Osteoblast (primary cell): ENCODE data around the gene TTBK1. TPM values are rescaled to one million over a fixed set of nuclear protein-coding genes. Genes with fewer than 3 reads are reported as not detected.
A peak's percentile ranks its signal among the peaks of the same experiment; 100 is the strongest.

Source experiments
- DNase-seq: peaks from one replicate; pipeline ENCODE4 v3.0.0; 2011; ENCODE audit warnings: low spot score, mixed read lengths; ENCODE audit not compliant: insufficient read length; ENCODE audit errors: missing footprints
- H2AFZ ChIP-seq: 2 replicates; pipeline ENCODE4 v1.6.0; 2011; ENCODE audit warnings: mild to moderate bottlenecking, low read length
- H3K27ac ChIP-seq: 2 replicates; pipeline ENCODE4 v1.5.1; 2011; ENCODE audit warnings: mild to moderate bottlenecking, low read depth, low read length, moderate library complexity
- H3K27me3 ChIP-seq: 2 replicates; pipeline ENCODE4 v1.6.0; 2012; ENCODE audit warnings: mild to moderate bottlenecking, control low read depth, inconsistent platforms, low read length, moderate library complexity; ENCODE audit not compliant: insufficient read depth
- H3K36me3 ChIP-seq: 2 replicates; pipeline ENCODE4 v1.5.1; 2011; ENCODE audit warnings: mild to moderate bottlenecking, low read length, control low read depth, moderate library complexity; ENCODE audit not compliant: insufficient read depth
- H3K4me1 ChIP-seq: 2 replicates; pipeline ENCODE4 v1.5.1; 2011; ENCODE audit warnings: mild to moderate bottlenecking, low read length, control low read depth, moderate library complexity; ENCODE audit not compliant: insufficient read depth
- H3K4me2 ChIP-seq: 2 replicates; pipeline ENCODE4 v1.6.0; 2011; ENCODE audit warnings: mild to moderate bottlenecking, low read length; ENCODE audit not compliant: insufficient read depth
- H3K4me3 ChIP-seq: fragments of 200-600 bp; sonication (generic); 3 replicates; pipeline ENCODE4 v1.5.1; 2012; ENCODE audit warnings: mild to moderate bottlenecking, low read length, inconsistent platforms; ENCODE audit not compliant: insufficient read depth
- H3K79me2 ChIP-seq: 2 replicates; pipeline ENCODE4 v1.6.0; 2012; ENCODE audit warnings: mild to moderate bottlenecking, low read length, control low read depth, inconsistent platforms; ENCODE audit not compliant: insufficient read depth
- H3K9me3 ChIP-seq: 2 replicates; pipeline ENCODE4 v1.5.1; 2011; ENCODE audit warnings: low read depth, low read length, control low read depth
- H4K20me1 ChIP-seq: 2 replicates; pipeline ENCODE4 v1.6.0; 2012; ENCODE audit warnings: mild to moderate bottlenecking, low read length, control low read depth; ENCODE audit not compliant: insufficient read depth
- CTCF ChIP-seq: IDR thresholded peaks from 2 replicates; pipeline ENCODE4 v1.5.1; 2011; ENCODE audit warnings: mild to moderate bottlenecking, low read depth, low read length, moderate library complexity; ENCODE audit errors: extremely low read depth
- total RNA-seq: library from RNA; depleted of rRNA; stranded (reverse); fragments of >200 nt; gene quantifications from 2 replicates; pipeline ENCODE4 v1.2.3, GENCODE V29; 2012

TTBK1 gene
- total RNA-seq, 1 donor, result under 0.01 TPM

- H2AFZ ChIP-seq, result peak overlapping the region; percentile 84
- H4K20me1 ChIP-seq, result no peaks in the 10 kb centered on the region
- no peaks in the 10 kb centered on the region for H3K79me2 ChIP-seq
- peaks cover 88% of the 10 kb centered on the region for H3K27me3 ChIP-seq
- peak overlapping the region; percentile 63 for H3K4me3 ChIP-seq
- no peaks in the 10 kb centered on the region for H3K36me3 ChIP-seq
- no peak overlapping the region for H3K27ac ChIP-seq
- peak; percentile 71 for DNase-seq
- TF ChIP-seq CTCF, result no peak
- H3K4me1 ChIP-seq, result peaks cover 6% of the 10 kb centered on the region
- H3K4me2 ChIP-seq, result peak overlapping the region; percentile 72
- no peaks in the 10 kb centered on the region for H3K9me3 ChIP-seq
These were observed 3.2 kb downstream of the TTBK1 start for GRCh38 chr6:43246301-43247113.

- TF ChIP-seq CTCF, result no peak
- H3K27ac ChIP-seq, result no peak overlapping the region
- H3K27me3 ChIP-seq, result peaks cover 85% of the 10 kb centered on the region
These were observed 4.1 kb downstream of the TTBK1 start for GRCh38 chr6:43247114-43247999.

DNA sequence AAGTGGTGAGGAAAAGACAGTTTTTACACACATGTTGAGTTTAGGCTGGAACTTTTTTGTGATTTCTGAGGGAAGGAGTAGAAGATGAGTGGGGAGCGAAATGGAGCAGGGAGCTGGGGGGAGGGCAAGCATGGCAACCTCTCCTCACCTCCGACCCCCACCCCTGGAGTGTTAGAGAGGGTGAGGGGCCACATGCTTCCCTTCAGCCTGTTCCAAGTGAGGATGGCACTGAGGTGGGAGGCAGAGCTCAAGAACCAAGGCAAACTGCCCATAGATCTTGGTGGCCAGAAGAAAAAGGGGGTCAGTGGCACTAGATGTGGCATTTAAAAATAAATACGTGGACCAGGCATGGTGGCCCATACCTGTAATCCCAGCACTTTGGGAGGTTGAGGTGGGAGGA, 4.8 kb downstream of the TTBK1 start:
- Histone ChIP-seq H4K20me1 (no peaks in the 10 kb centered on the region), H3K27ac (no peak overlapping the region), H3K4me2 (no peak overlapping the region), H2AFZ (no peak overlapping the region), H3K4me1 (peaks cover 9% of the 10 kb centered on the region), H3K36me3 (no peaks in the 10 kb centered on the region), H3K79me2 (no peaks in the 10 kb centered on the region), H3K27me3 (peaks cover 80% of the 10 kb centered on the region), H3K4me3 (no peak overlapping the region), H3K9me3 (no peaks in the 10 kb centered on the region)
- TF ChIP-seq CTCF, result no peak
- DNase-seq, result peak; percentile 32

More at GRCh38 chr6:43247114-43247999, 4.1 kb downstream of the TTBK1 start:
- Histone ChIP-seq H3K4me3 (peak overlapping the region; percentile 63), H3K4me1 (peaks cover 9% of the 10 kb centered on the region), H3K79me2 (no peaks in the 10 kb centered on the region), H2AFZ (peak overlapping the region; percentile 84), H3K4me2 (peak overlapping the region; percentile 72), H3K9me3 (no peaks in the 10 kb centered on the region), H4K20me1 (no peaks in the 10 kb centered on the region), H3K36me3 (no peaks in the 10 kb centered on the region)
- peak; percentile 99 for DNase-seq

DNA sequence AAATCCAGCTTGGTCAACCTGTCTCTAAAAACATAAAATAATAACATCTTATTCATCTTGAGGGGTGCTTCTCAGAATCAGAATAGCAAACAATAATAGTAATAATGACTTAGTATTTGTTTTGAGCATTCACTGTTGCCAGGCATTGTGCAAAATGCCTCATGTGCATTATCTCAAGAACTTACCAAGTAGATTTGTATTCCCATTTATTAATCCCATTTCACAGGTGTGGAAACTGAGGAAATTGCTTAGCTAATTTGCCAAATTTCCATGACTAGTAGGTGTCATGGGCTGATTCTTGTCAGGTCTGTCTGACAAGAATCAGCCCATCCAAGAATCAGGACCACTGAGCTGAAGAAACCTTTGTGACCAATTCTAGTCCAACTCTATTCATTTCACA, 5.5 kb downstream of the TTBK1 start:
- Histone ChIP-seq H3K4me1 (peaks cover 9% of the 10 kb centered on the region), H3K4me3 (no peak overlapping the region), H3K27me3 (peaks cover 78% of the 10 kb centered on the region), H2AFZ (no peak overlapping the region), H3K36me3 (no peaks in the 10 kb centered on the region), H4K20me1 (no peaks in the 10 kb centered on the region), H3K27ac (no peak overlapping the region), H3K9me3 (no peaks in the 10 kb centered on the region), H3K79me2 (no peaks in the 10 kb centered on the region), H3K4me2 (no peak overlapping the region)
- DNase-seq, result peak; percentile 80
- no peak for TF ChIP-seq CTCF
